H9 (cell line): ENCODE measurements around the gene ARHGAP24. TPM values are rescaled to one million over a fixed set of nuclear protein-coding genes. Genes with fewer than 3 reads are reported as not detected.

ENCODE experiments used
- DNase-seq: peaks from one replicate; pipeline ENCODE4 v3.0.0-alpha.2; 2017
- H2AFZ ChIP-seq: one replicate; pipeline ENCODE4 v1.6.1; 2013; ENCODE audit warnings: mild to moderate bottlenecking, low read length, control low read depth, moderate library complexity
- H2AK5ac ChIP-seq: 2 replicates; pipeline ENCODE4 v1.6.1; 2013; ENCODE audit warnings: low read length, control low read depth, mixed read lengths; ENCODE audit not compliant: insufficient read length
- H2BK120ac ChIP-seq: one replicate; pipeline ENCODE4 v1.6.1; 2013; ENCODE audit warnings: low read depth, mild to moderate bottlenecking, low read length, control low read depth, inconsistent platforms; ENCODE audit not compliant: poor library complexity, severe bottlenecking
- H2BK12ac ChIP-seq: 2 replicates; pipeline ENCODE4 v1.6.1; 2013; ENCODE audit warnings: low read length, control low read depth, mixed read lengths, low read depth; ENCODE audit not compliant: insufficient read length
- H2BK15ac ChIP-seq: 2 replicates; pipeline ENCODE4 v1.6.1; 2013; ENCODE audit warnings: low read depth, low read length, control low read depth
- H2BK20ac ChIP-seq: one replicate; pipeline ENCODE4 v1.6.1; 2013; ENCODE audit warnings: low read depth, mild to moderate bottlenecking, low read length, control low read depth, inconsistent platforms; ENCODE audit not compliant: poor library complexity, severe bottlenecking
- H2BK5ac ChIP-seq: 2 replicates; pipeline ENCODE4 v1.6.1; 2013; ENCODE audit warnings: low read length, control low read depth, mixed read lengths; ENCODE audit not compliant: insufficient read length
- H3K14ac ChIP-seq: 2 replicates; pipeline ENCODE4 v1.6.1; 2013; ENCODE audit warnings: low read length, control low read depth; ENCODE audit not compliant: insufficient read depth
- H3K18ac ChIP-seq: 2 replicates; pipeline ENCODE4 v1.6.1; 2013; ENCODE audit warnings: low read depth, mild to moderate bottlenecking, mixed read lengths, low read length, control low read depth; ENCODE audit not compliant: insufficient read length
- H3K23ac ChIP-seq: 2 replicates; pipeline ENCODE4 v1.6.1; 2013; ENCODE audit warnings: low read length, control low read depth, mixed read lengths, low read depth; ENCODE audit not compliant: insufficient read length
- H3K23me2 ChIP-seq: 2 replicates; pipeline ENCODE4 v1.6.1; 2013; ENCODE audit warnings: low read depth, mild to moderate bottlenecking, mixed read lengths, low read length, control low read depth; ENCODE audit not compliant: insufficient read length, poor library complexity, severe bottlenecking
- H3K27ac ChIP-seq: 2 replicates; pipeline ENCODE4 v1.5.1; 2013; ENCODE audit warnings: low read length, control low read depth, mixed read lengths, low read depth; ENCODE audit not compliant: insufficient read length
- H3K27me3 ChIP-seq: 2 replicates; pipeline ENCODE4 v1.6.1; 2013; ENCODE audit warnings: low read length, control low read depth, inconsistent platforms; ENCODE audit not compliant: insufficient read depth
- H3K4ac ChIP-seq: 2 replicates; pipeline ENCODE4 v1.6.1; 2013; ENCODE audit warnings: low read depth, mild to moderate bottlenecking, control low read depth, inconsistent platforms, low read length, moderate library complexity
- H3K4me1 ChIP-seq: 2 replicates; pipeline ENCODE4 v1.6.1; 2013; ENCODE audit warnings: low read length, control low read depth, inconsistent platforms; ENCODE audit not compliant: insufficient read depth
- H3K4me2 ChIP-seq: 2 replicates; pipeline ENCODE4 v1.6.1; 2013; ENCODE audit warnings: low read length, control low read depth, mixed read lengths; ENCODE audit not compliant: insufficient read length, insufficient read depth
- H3K56ac ChIP-seq: 2 replicates; pipeline ENCODE4 v1.6.1; 2013; ENCODE audit warnings: low read depth, mild to moderate bottlenecking, mixed read lengths, low read length, control low read depth; ENCODE audit not compliant: insufficient read length
- H3K79me1 ChIP-seq: 2 replicates; pipeline ENCODE4 v1.6.1; 2013; ENCODE audit warnings: low read depth, mild to moderate bottlenecking, moderate library complexity, low read length, control low read depth, inconsistent platforms; ENCODE audit not compliant: insufficient read depth, poor library complexity, severe bottlenecking
- H3K79me2 ChIP-seq: 2 replicates; pipeline ENCODE4 v1.6.1; 2013; ENCODE audit warnings: low read length, control low read depth, inconsistent platforms; ENCODE audit not compliant: insufficient read depth
- H3K9ac ChIP-seq: 2 replicates; pipeline ENCODE4 v1.6.1; 2013; ENCODE audit warnings: low read length, control low read depth, mixed read lengths; ENCODE audit not compliant: insufficient read length; ENCODE audit errors: extremely low read depth
- H3K9me3 ChIP-seq: one replicate; pipeline ENCODE4 v1.6.1; 2013; ENCODE audit warnings: low read depth, low read length, inconsistent platforms; ENCODE audit not compliant: control insufficient read depth
- H3T11ph ChIP-seq: one replicate; pipeline ENCODE4 v1.6.1; 2013; ENCODE audit warnings: mild to moderate bottlenecking, low read length, control low read depth, inconsistent platforms
- H4K20me1 ChIP-seq: one replicate; pipeline ENCODE4 v1.6.1; 2013; ENCODE audit not compliant: control insufficient read depth, insufficient read length, insufficient read depth
- H4K5ac ChIP-seq: 2 replicates; pipeline ENCODE4 v1.6.1; 2013; ENCODE audit warnings: low read depth, mild to moderate bottlenecking, mixed read lengths, low read length, control low read depth; ENCODE audit not compliant: insufficient read length
- H4K8ac ChIP-seq: replicated peaks from 2 replicates; pipeline ENCODE4 v1.6.1; 2013; ENCODE audit warnings: low read length, control low read depth, mixed read lengths, low read depth; ENCODE audit not compliant: insufficient read length
- H4K91ac ChIP-seq: 2 replicates; pipeline ENCODE4 v1.6.1; 2013; ENCODE audit warnings: low read depth, mild to moderate bottlenecking, moderate library complexity, mixed read lengths, low read length, control low read depth; ENCODE audit not compliant: insufficient read length
- H3K27ac Mint-ChIP-seq, 3 experiments: 2 replicates in 2 of 3; 3 replicates in 1 of 3; pipeline ENCODE4 v1.8.0; 2020 to 2021; ENCODE audit warnings: mixed read lengths in 3 of 3, mild to moderate bottlenecking in 1 of 3, moderate library complexity in 1 of 3
- H3K27me3 Mint-ChIP-seq: 2 replicates; pipeline ENCODE4 v1.8.0; 2021; ENCODE audit warnings: low read depth, mild to moderate bottlenecking, moderate library complexity, mixed read lengths
- H3K36me3 Mint-ChIP-seq, 3 experiments: 2 replicates in 2 of 3; 3 replicates in 1 of 3; pipeline ENCODE4 v1.8.0; 2020 to 2021; ENCODE audit warnings: low read depth in 3 of 3, mixed read lengths in 3 of 3; ENCODE audit not compliant: insufficient read depth in 1 of 3
- H3K4me1 Mint-ChIP-seq, 2 experiments: 2 replicates each; pipeline ENCODE4 v1.8.0; 2020; ENCODE audit warnings: mixed read lengths in 2 of 2
- H3K4me3 Mint-ChIP-seq, 2 experiments: 2 replicates in 1 of 2; 3 replicates in 1 of 2; pipeline ENCODE4 v1.8.0; 2020 to 2021; ENCODE audit warnings: mild to moderate bottlenecking in 2 of 2, mixed read lengths in 2 of 2, moderate library complexity in 1 of 2
- H3K9me3 Mint-ChIP-seq, 2 experiments: 2 replicates in 1 of 2; 3 replicates in 1 of 2; pipeline ENCODE4 v1.8.0; 2020; ENCODE audit warnings: mild to moderate bottlenecking in 2 of 2, mixed read lengths in 2 of 2, moderate library complexity in 1 of 2
- WGBS: extraction: QIAGEN DNeasy Blood & Tissue Kit; methylation state at CpG from one replicate; pipeline ENCODE4 v1.1.7; 2013; ENCODE audit warnings: missing lambda C conversion rate, low lambda C conversion rate, mixed read lengths; ENCODE audit not compliant: insufficient read length; ENCODE audit errors: extremely low coverage; 5-methylcytosine and 5-hydroxymethylcytosine counted together
- total RNA-seq: library from RNA; stranded (reverse); gene quantifications from 2 replicates; pipeline ENCODE4 v1.2.1, GENCODE V29; 2021
- TF ChIP-seq, protein P1 (sequence below): fragments of 200-600 bp; sonication (generic); conservative IDR thresholded peaks from 3 replicates; pipeline ENCODE4 v1.8.0; 2021; ENCODE audit warnings: antibody characterized with exemption, mild to moderate bottlenecking

Gene ARHGAP24
- total RNA-seq, 1 experiment from 2014 or later = 0.37 TPM

DNA sequence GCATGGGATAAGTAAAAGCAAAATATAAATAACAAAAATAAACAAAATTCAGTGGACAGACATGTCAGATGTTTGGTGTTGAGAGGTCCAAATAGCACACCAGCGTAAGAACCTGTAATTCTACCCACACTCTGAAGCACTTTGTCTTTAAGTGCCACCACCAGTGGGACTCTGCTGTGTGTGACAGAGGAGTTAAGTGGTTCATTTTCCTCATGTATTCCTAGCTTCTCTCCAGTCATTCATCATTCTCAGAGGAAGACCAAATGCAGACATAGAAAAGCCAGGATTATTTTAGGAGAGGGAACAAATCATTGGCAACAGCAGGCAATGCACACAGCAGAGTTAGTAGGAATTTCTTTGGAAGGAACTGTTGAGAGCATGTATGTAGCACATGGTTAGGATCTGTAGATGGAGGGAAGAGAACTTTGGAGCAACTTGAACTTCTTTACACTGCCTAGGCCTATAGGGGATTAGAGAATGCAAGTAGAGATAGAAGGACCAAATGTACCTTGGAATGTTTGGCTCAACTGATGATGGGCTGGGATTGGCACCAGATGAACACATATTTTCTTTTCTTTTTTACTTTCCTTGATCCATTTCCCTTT is 43.0 kb upstream of the ARHGAP24 start:
- H4K5ac ChIP-seq = no peak overlapping the region
- H3K14ac ChIP-seq = no peak overlapping the region
- Mint-ChIP-seq H3K9me3 (no peaks in the 10 kb centered on the region; a peak in 1 of 5 replicates), H3K4me3 (no peak overlapping the region), H3K36me3 (no peaks in the 10 kb centered on the region; a peak in 2 of 7 replicates), H3K4me1 (peaks cover 4 to 6% of the 10 kb centered on the region in 2 experiments), H3K27ac (no peak overlapping the region), H3K27me3 (no peaks in the 10 kb centered on the region)
- H3K9ac ChIP-seq = no peak overlapping the region
- no peaks in the 10 kb centered on the region; the same call in 1 of the 2 replicates for H3K4me1 ChIP-seq
- no peak overlapping the region for H3K27ac ChIP-seq
- no peak overlapping the region for H3T11ph ChIP-seq
- H2AFZ ChIP-seq = no peak overlapping the region
- no peak overlapping the region for H3K56ac ChIP-seq
- no peak overlapping the region for H4K8ac ChIP-seq
- H3K4me2 ChIP-seq = no peak overlapping the region
- no peaks in the 10 kb centered on the region for H3K79me1 ChIP-seq
- H4K20me1 ChIP-seq = no peaks in the 10 kb centered on the region
- no peaks in the 10 kb centered on the region for H3K23me2 ChIP-seq
- no peak overlapping the region for H3K18ac ChIP-seq
- no peak overlapping the region for H2BK120ac ChIP-seq
- H2AK5ac ChIP-seq = no peak overlapping the region
- no peak overlapping the region for H3K4ac ChIP-seq
- no peak overlapping the region for H4K91ac ChIP-seq
- H3K9me3 ChIP-seq = no peaks in the 10 kb centered on the region
- no peaks in the 10 kb centered on the region for H3K79me2 ChIP-seq
- DNase-seq = no peak
- H2BK20ac ChIP-seq = no peak overlapping the region
- no CpG with 5 or more reads among the region's 1 CpG for WGBS
- no peak overlapping the region for H2BK15ac ChIP-seq
- H3K27me3 ChIP-seq = no peaks in the 10 kb centered on the region
- H2BK12ac ChIP-seq = no peak overlapping the region
- H2BK5ac ChIP-seq = no peak overlapping the region
- H3K23ac ChIP-seq = no peak overlapping the region
- TF ChIP-seq, protein P1, sequence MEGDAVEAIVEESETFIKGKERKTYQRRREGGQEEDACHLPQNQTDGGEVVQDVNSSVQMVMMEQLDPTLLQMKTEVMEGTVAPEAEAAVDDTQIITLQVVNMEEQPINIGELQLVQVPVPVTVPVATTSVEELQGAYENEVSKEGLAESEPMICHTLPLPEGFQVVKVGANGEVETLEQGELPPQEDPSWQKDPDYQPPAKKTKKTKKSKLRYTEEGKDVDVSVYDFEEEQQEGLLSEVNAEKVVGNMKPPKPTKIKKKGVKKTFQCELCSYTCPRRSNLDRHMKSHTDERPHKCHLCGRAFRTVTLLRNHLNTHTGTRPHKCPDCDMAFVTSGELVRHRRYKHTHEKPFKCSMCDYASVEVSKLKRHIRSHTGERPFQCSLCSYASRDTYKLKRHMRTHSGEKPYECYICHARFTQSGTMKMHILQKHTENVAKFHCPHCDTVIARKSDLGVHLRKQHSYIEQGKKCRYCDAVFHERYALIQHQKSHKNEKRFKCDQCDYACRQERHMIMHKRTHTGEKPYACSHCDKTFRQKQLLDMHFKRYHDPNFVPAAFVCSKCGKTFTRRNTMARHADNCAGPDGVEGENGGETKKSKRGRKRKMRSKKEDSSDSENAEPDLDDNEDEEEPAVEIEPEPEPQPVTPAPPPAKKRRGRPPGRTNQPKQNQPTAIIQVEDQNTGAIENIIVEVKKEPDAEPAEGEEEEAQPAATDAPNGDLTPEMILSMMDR = no peak
